ENCODE measurements around the gene SLC35F4. TPM values are rescaled to one million over a fixed set of nuclear protein-coding genes. Genes with fewer than 3 reads are reported as not detected.

The SLC35F4 gene
- total RNA-seq, 2 donors from 2014 or later, result not detected

GRCh38 chr14:57578801-57579200 is 287.1 kb downstream of the SLC35F4 start:
- Mint-ChIP-seq H3K4me3 (no peak overlapping the region), H3K9me3 (no peaks in the 10 kb centered on the region), H3K4me1 (peaks cover 20% of the 10 kb centered on the region), H3K27me3 (ENCODE audit: insufficient read depth) (no peaks in the 10 kb centered on the region), H3K27ac (no peak overlapping the region), H3K36me3 (ENCODE audit: low read depth) (no peaks in the 10 kb centered on the region)
- no peak for DNase-seq
- Histone ChIP-seq H3K9me3 (ENCODE audit: control insufficient read depth, low read length) (no peaks in the 10 kb centered on the region), H3K4me3 (ENCODE audit: low read length) (no peak overlapping the region), H3K27me3 (ENCODE audit: control insufficient read depth, insufficient read depth, low read length, poor library complexity, severe bottlenecking) (no peaks in the 10 kb centered on the region), H3K36me3 (ENCODE audit: control insufficient read depth, insufficient read depth, low read length) (no peaks in the 10 kb centered on the region), H3K9ac (ENCODE audit: extremely low read depth, low read length, poor library complexity, severe bottlenecking) (no peak overlapping the region), H3K4me1 (ENCODE audit: control insufficient read depth, insufficient read depth, low read length) (peaks cover 5% of the 10 kb centered on the region), H3K27ac (ENCODE audit: low read depth, low read length) (no peak overlapping the region)
- no peak for TF ChIP-seq CTCF (conservative IDR thresholded peaks at IDR 0.05)
- 91 to 95% methylated on average over 3 to 4 of the region's 4 CpGs for WGBS, 2 experiments (ENCODE audit: insufficient coverage in 1 of 2, insufficient read length in 1 of 2)

DNA sequence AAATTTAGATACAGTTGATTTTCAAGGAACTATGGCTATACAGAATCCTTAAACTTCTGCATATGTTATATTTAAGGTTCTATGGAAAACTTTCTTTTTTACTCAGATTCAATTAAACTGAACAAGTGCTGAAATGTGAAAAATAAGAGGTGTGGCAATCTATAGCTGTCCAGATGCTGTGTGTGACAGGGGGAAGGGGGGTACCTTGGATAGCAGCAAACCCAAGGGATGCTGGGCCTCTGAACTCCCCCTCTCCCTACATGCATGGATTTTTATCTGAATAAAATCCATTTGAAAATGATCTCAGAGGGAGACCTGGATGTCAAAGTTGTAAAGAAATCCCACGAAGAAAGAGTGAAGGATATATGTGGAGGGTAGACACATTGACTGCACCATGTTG is 289.4 kb downstream of the SLC35F4 start:
- Histone ChIP-seq H3K4me1 (ENCODE audit: control insufficient read depth, insufficient read depth, low read length) (peaks cover 8% of the 10 kb centered on the region), H3K36me3 (ENCODE audit: control insufficient read depth, insufficient read depth, low read length) (no peaks in the 10 kb centered on the region), H3K27ac (ENCODE audit: low read depth, low read length) (no peak overlapping the region), H3K9ac (ENCODE audit: extremely low read depth, low read length, poor library complexity, severe bottlenecking) (no peak overlapping the region), H3K9me3 (ENCODE audit: control insufficient read depth, low read length) (no peaks in the 10 kb centered on the region), H3K4me3 (ENCODE audit: low read length) (no peak overlapping the region), H3K27me3 (ENCODE audit: control insufficient read depth, insufficient read depth, low read length, poor library complexity, severe bottlenecking) (no peaks in the 10 kb centered on the region)
- DNase-seq, result no peak
- 97 to 100% methylated on average over 1 of the region's 1 CpG for WGBS, 2 experiments (ENCODE audit: insufficient coverage in 1 of 2, insufficient read length in 1 of 2)
- Mint-ChIP-seq H3K4me3 (no peak overlapping the region), H3K27ac (no peak overlapping the region), H3K36me3 (ENCODE audit: low read depth) (no peaks in the 10 kb centered on the region), H3K27me3 (ENCODE audit: insufficient read depth) (no peaks in the 10 kb centered on the region), H3K4me1 (peaks cover 21% of the 10 kb centered on the region), H3K9me3 (no peaks in the 10 kb centered on the region)
- no peak for TF ChIP-seq CTCF (conservative IDR thresholded peaks at IDR 0.05)

DNA sequence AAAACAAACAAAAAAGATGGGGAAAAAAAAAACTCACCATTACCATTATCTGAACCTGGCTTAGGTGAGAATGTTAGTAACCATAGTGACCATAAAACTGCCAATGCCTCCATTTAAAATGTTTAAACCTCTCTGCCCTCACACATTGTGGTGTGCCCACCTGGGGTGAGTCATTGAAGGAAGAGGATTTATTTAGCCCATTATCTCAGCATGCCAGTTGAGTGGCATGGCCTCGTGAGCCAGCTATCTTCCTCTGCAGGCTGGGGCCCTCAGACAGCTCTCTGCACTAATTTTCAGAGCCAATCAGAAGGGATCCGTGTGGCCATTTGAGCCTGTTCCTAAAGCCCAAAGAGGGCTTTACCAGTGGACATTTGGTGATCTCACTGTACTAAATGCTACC is 290.4 kb downstream of the SLC35F4 start:
- H3K27ac ChIP-seq (ENCODE audit: low read depth, low read length), result no peak overlapping the region
- Mint-ChIP-seq H3K27me3 (ENCODE audit: insufficient read depth) (no peaks in the 10 kb centered on the region), H3K4me3 (no peak overlapping the region), H3K27ac (no peak overlapping the region), H3K4me1 (peaks cover 19% of the 10 kb centered on the region), H3K9me3 (no peaks in the 10 kb centered on the region), H3K36me3 (ENCODE audit: low read depth) (no peaks in the 10 kb centered on the region)
- H3K4me1 ChIP-seq (ENCODE audit: control insufficient read depth, insufficient read depth, low read length), result peaks cover 8% of the 10 kb centered on the region
- WGBS, 2 experiments (ENCODE audit: insufficient coverage in 1 of 2, insufficient read length in 1 of 2), result 0 to 69% methylated on average over 1 to 2 of the region's 2 CpGs
- H3K27me3 ChIP-seq (ENCODE audit: control insufficient read depth, insufficient read depth, low read length, poor library complexity, severe bottlenecking), result no peaks in the 10 kb centered on the region
- DNase-seq, result no peak
- no peak overlapping the region for H3K4me3 ChIP-seq (ENCODE audit: low read length)
- TF ChIP-seq CTCF (conservative IDR thresholded peaks at IDR 0.05), result no peak
- H3K36me3 ChIP-seq (ENCODE audit: control insufficient read depth, insufficient read depth, low read length), result no peaks in the 10 kb centered on the region
- H3K9me3 ChIP-seq (ENCODE audit: control insufficient read depth, low read length), result no peaks in the 10 kb centered on the region
- H3K9ac ChIP-seq (ENCODE audit: extremely low read depth, low read length, poor library complexity, severe bottlenecking), result no peak overlapping the region
